Smooth muscle cell (in vitro differentiated cells): ENCODE data around the gene CLMN. TPM values are rescaled to one million over a fixed set of nuclear protein-coding genes. Genes with fewer than 3 reads are reported as not detected.

Experiments
- DNase-seq: peaks from one replicate; lab custom pipeline; 2025; ENCODE audit not compliant: unreplicated experiment; lab: John Stamatoyannopoulos, UW
- H2AFZ ChIP-seq: fragments of 200-600 bp; sonication (generic); 2 replicates; pipeline ENCODE4 v1.6.0; 2016; ENCODE audit warnings: antibody characterized with exemption, low read depth, mild to moderate bottlenecking
- H3F3A ChIP-seq: fragments of 200-600 bp; sonication (generic); 2 replicates; pipeline ENCODE4 v1.6.0; 2017; ENCODE audit warnings: antibody characterized with exemption, low read depth
- H3K27ac ChIP-seq: fragments of 200-600 bp; sonication (generic); 2 replicates; pipeline ENCODE4 v1.5.1; 2016; ENCODE audit warnings: low read depth, mild to moderate bottlenecking
- H3K27me3 ChIP-seq: fragments of 200-600 bp; sonication (generic); 2 replicates; pipeline ENCODE4 v1.6.1; 2016; ENCODE audit warnings: low read depth, mild to moderate bottlenecking
- H3K36me3 ChIP-seq: fragments of 200-600 bp; sonication (generic); 2 replicates; pipeline ENCODE4 v1.5.1; 2016; ENCODE audit warnings: low read depth
- H3K4me1 ChIP-seq: fragments of 200-600 bp; sonication (generic); 2 replicates; pipeline ENCODE4 v1.5.1; 2016; ENCODE audit warnings: low read depth
- H3K4me2 ChIP-seq: fragments of 200-600 bp; sonication (generic); 2 replicates; pipeline ENCODE4 v1.6.0; 2016; ENCODE audit warnings: mild to moderate bottlenecking
- H3K4me3 ChIP-seq: fragments of 200-600 bp; sonication (generic); 2 replicates; pipeline ENCODE4 v1.5.1; 2016; ENCODE audit warnings: mild to moderate bottlenecking
- H3K79me2 ChIP-seq: fragments of 200-600 bp; sonication (generic); 2 replicates; pipeline ENCODE4 v1.6.0; 2016; ENCODE audit warnings: low read depth, mild to moderate bottlenecking
- H3K9ac ChIP-seq: fragments of 200-600 bp; sonication (generic); 2 replicates; pipeline ENCODE4 v1.6.0; 2016; ENCODE audit warnings: low read depth
- H3K9me3 ChIP-seq: fragments of 200-600 bp; sonication (generic); replicated peaks from 2 replicates; pipeline ENCODE4 v1.5.1; 2016; ENCODE audit warnings: low read depth
- H4K20me1 ChIP-seq: fragments of 200-600 bp; sonication (generic); 2 replicates; pipeline ENCODE4 v1.6.0; 2016; ENCODE audit warnings: low read depth
- CTCF ChIP-seq: fragments of 200-600 bp; sonication (generic); IDR thresholded peaks from 2 replicates; pipeline ENCODE4 v1.5.1; 2017; ENCODE audit warnings: borderline replicate concordance, mild to moderate bottlenecking, antibody characterized with exemption; ENCODE audit not compliant: insufficient read depth, poor library complexity, severe bottlenecking
- WGBS: methylation state at CpG from one replicate; pipeline ENCODE4 v1.1.7; 2016; ENCODE audit warnings: low lambda C conversion rate; 5-methylcytosine and 5-hydroxymethylcytosine counted together
- polyA plus RNA-seq: library from polyadenylated mRNA; unstranded; fragments of >200 nt; fragmentation: Nextera tagmentation; extraction: Ambion mirVana; gene quantifications from 2 replicates; pipeline ENCODE4 v1.2.1, GENCODE V29; 2016
- total RNA-seq: library from RNA; depleted of rRNA; stranded (reverse); fragments of >200 nt; gene quantifications from 2 replicates; pipeline ENCODE4 v1.2.3, GENCODE V29; 2014

The CLMN gene
- total and polyA plus RNA-seq, 2 experiments from 2014 or later: 1.3 to 3.5 TPM

DNA sequence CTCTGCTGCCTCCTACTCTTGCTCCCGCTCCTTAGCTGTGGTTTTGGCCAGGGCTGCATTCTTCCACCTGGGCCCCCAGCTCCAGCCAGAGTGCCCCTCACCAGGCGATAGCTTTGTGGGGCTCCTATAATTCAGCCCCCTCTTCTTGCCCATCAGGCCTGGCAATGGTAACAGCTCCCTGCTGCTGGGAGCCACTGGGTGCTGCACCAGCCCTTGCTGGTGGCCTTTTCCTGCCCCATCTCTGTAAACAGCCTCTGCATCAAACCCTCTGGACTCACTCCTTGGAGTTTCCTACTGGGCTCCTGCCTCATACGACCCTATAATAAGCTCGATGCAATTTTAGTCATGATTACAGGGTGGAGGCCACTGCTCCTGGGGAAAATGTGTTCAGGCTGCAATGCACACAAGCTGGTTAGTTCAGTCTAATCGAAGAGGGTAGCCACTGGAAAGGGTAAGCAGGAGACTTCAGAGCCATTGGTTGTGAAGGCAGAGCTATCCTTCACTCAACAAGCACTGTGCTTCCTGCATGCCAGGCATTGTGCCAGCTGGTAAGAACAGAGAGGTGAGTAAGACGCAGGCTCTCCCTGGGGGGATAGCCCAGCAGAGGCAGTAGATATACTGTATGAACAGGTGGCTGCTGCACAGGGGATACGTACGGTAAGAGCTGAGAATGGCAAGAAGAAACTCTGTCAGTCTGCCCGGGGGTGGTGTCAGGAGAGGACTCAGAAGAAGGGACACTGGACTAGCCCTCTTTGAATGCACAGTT is 24.7 kb downstream of the CLMN start:
- H3K27me3 ChIP-seq: peaks cover 3% of the 10 kb centered on the region
- no peaks in the 10 kb centered on the region for H4K20me1 ChIP-seq
- no peaks in the 10 kb centered on the region for H3K36me3 ChIP-seq
- no peak overlapping the region for H3K9ac ChIP-seq
- H3K4me2 ChIP-seq: no peak overlapping the region
- no peaks in the 10 kb centered on the region for H3F3A ChIP-seq
- DNase-seq: no peak
- WGBS: 93% methylated on average over 9 of the region's 9 CpGs
- no peaks in the 10 kb centered on the region for H3K4me1 ChIP-seq
- H3K27ac ChIP-seq: no peak overlapping the region
- no peak overlapping the region for H3K4me3 ChIP-seq
- no peaks in the 10 kb centered on the region for H3K9me3 ChIP-seq
- H2AFZ ChIP-seq: no peak overlapping the region
- no peak for TF ChIP-seq CTCF
- H3K79me2 ChIP-seq: no peaks in the 10 kb centered on the region

- no peaks in the 10 kb centered on the region for H3K27me3 ChIP-seq
- H3K4me2 ChIP-seq: no peak overlapping the region
- DNase-seq: no peak
- WGBS: 96% methylated on average over 7 of the region's 7 CpGs
- H3K36me3 ChIP-seq: no peaks in the 10 kb centered on the region
- H3K27ac ChIP-seq: no peak overlapping the region
- H3K9ac ChIP-seq: no peak overlapping the region
- no peak for TF ChIP-seq CTCF
- no peak overlapping the region for H3K4me3 ChIP-seq
- H3F3A ChIP-seq: no peaks in the 10 kb centered on the region
- no peaks in the 10 kb centered on the region for H3K9me3 ChIP-seq
- no peaks in the 10 kb centered on the region for H3K4me1 ChIP-seq
- H3K79me2 ChIP-seq: no peaks in the 10 kb centered on the region
- no peak overlapping the region for H2AFZ ChIP-seq
- no peaks in the 10 kb centered on the region for H4K20me1 ChIP-seq
Observed at GRCh38 chr14:95294320-95294719, 25.4 kb downstream of the CLMN start.

- Histone ChIP-seq H3F3A (no peaks in the 10 kb centered on the region), H4K20me1 (no peaks in the 10 kb centered on the region), H3K4me1 (no peaks in the 10 kb centered on the region), H3K9ac (no peak overlapping the region), H3K27ac (no peak overlapping the region), H3K4me3 (no peak overlapping the region), H3K4me2 (no peak overlapping the region), H3K9me3 (no peaks in the 10 kb centered on the region), H2AFZ (no peak overlapping the region), H3K27me3 (no peaks in the 10 kb centered on the region), H3K36me3 (no peaks in the 10 kb centered on the region), H3K79me2 (no peaks in the 10 kb centered on the region)
- WGBS: 77% methylated on average over 2 of the region's 5 CpGs
- no peak for TF ChIP-seq CTCF
- no peak for DNase-seq
Observed at GRCh38 chr14:95293449-95293848, 26.3 kb downstream of the CLMN start.
